HG03280 (cell line): ENCODE results near the gene TUBB4A.

ENCODE experiments used
- ATAC-seq: cut with Tn5 transposase; IDR thresholded peaks from one replicate; pipeline ENCODE4 v1.9.1; 2021; ENCODE audit warnings: mild to moderate bottlenecking, moderate library complexity; ENCODE audit not compliant: unreplicated experiment

The TUBB4A gene

GRCh38 chr19:6446452-6446851, 55.7 kb downstream of the TUBB4A start:
- no peak for ATAC-seq
